T-helper 9 cell (primary cell): ENCODE measurements around the gene CENPT.

Experiments used
- DNase-seq: peaks from one replicate; pipeline ENCODE4 v3.0.0-alpha.2; 2020

The CENPT gene

GRCh38 chr16:67805718-67806427, 41.6 kb downstream of the CENPT start:
- DNase-seq: no peak

DNA sequence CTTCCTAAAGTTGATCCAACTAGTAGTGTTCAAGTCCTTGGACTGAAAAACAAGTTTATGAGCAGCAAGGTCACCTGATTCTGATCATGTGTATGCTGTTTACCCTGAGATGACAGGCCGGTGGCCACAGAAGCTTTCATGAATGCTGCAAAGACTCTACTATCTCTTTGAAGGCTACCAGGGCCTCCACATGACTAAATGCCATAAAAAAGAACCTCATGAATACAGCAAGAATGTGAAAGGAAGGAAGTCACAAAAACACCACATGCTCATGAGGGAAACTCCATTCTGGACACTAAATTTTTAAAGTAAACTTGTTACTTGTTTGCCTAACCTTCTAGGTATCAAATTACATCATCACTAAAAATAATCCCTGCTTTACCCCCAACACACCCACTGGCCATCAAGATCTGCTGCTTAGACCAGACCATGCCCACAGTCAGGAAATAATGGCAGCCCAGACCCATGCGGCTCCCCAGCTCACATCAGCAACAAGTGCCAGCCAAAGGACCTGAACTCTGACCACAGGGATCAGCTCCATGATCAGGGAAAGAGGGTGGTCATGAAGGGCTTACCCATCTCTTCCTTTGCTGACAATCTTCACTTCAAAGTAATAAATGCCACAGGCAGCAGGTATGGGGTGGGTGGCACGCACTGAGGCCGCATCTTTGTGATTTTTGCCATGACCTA, 42.5 kb downstream of the CENPT start:
- no peak for DNase-seq

GRCh38 chr16:67803894-67804293, 43.6 kb downstream of the CENPT start:
- DNase-seq: no peak

GRCh38 chr16:67801883-67802282, 45.6 kb downstream of the CENPT start:
- DNase-seq: no peak

DNA sequence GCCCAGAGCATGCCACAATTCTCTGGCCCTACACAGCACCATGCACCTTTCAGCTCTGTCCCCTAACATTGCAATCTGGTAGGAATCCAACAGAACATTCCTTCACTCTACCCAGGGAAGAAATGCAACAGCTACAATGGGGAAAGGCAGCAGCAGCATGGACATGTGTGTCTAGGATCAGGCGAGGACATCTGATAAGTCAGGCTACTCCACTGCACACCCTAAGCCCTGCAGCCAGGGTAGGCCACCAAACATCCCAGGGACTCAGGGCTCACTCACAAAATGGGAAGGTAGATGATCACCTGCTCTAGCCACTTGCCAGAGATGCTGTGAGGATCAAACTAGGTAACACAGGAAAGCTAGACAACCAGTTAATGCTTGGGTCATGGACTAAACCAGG, 46.3 kb downstream of the CENPT start:
- no peak for DNase-seq

DNA sequence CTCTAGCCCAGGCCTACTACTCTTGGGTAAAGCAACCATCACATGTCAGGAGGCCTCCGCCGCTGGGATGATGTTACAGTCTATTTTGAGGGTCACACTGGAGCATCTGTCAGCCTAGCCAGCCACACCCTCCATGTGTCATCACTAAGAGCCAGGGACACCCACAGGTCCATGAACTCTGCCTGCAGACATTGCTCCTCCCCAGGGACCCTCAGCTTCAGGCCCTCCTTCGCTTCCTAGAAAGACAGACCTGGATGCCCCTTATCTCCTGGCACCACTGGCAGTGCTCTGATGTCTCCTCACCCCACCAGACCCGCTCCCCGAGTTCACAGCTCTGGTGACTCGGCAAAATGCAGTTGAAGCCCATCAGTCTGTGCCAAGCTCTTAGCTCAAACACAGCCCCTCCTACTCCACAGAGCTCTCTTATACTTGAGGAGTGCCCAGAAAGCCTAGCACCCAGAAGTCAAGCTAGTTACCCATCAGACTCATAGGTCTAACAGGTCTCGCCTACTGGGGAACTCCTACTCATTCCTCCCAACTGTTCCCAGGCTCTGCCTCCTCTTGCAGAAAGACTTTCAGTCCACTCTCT, 47.1 kb downstream of the CENPT start:
- no peak for DNase-seq

- DNase-seq: no peak
These were observed 51.3 kb downstream of the CENPT start for GRCh38 chr16:67796099-67796718.

DNA sequence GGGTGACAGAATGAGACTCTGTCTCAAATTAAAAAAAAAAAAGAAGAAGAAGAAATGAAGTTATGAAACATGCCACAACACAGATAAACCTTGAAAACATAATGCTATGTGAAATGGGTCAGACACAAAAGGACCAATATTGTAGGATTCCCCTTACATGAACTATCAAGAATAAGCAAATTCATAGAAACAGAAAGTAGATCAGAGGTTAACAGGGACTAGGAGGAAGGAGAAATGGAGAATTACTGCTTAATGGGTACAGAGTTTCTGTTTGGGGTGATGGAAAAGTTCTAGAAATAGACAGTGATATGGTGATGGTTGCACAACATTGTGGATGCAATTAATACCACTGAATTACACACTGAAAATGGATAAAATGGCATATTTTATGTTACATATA, 57.4 kb downstream of the CENPT start:
- no peak for DNase-seq

DNA sequence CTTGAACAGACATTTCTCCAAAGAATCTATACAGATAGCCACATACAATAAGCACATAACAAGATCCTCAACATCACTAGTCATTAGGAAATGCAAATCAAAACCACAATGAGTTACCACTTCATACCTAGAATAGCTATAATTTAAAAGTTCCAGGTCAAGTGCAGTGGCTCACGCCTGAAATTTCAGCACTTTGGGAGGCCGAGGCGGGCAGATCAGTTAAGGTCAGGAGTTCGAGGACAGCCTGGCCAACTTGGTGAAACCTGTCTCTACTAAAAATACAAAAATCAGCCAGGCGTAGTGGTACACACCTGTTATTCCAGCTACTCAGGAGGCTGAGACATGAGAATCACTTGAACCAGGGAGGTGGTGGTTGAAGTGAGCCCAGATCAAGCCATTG, 61.0 kb downstream of the CENPT start:
- no peak for DNase-seq

DNA sequence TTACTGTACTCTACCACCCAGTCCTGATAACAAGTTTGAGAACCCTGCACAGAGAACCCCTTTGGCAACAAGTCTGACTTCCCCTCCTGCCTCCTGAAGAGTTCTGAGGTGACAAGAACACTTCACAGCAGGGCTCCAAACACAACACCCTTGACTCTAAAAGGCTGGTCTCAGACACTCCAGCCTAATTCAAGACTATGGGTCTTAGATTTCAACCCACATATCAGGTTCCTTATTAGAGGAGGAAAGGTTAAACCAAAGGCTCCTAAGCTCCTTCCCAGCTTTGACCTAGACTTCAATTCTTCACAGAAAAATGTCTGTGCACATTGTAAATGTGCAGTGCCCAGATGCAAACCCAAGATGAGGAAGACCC, 64.2 kb downstream of the CENPT start:
- no peak for DNase-seq

DNA sequence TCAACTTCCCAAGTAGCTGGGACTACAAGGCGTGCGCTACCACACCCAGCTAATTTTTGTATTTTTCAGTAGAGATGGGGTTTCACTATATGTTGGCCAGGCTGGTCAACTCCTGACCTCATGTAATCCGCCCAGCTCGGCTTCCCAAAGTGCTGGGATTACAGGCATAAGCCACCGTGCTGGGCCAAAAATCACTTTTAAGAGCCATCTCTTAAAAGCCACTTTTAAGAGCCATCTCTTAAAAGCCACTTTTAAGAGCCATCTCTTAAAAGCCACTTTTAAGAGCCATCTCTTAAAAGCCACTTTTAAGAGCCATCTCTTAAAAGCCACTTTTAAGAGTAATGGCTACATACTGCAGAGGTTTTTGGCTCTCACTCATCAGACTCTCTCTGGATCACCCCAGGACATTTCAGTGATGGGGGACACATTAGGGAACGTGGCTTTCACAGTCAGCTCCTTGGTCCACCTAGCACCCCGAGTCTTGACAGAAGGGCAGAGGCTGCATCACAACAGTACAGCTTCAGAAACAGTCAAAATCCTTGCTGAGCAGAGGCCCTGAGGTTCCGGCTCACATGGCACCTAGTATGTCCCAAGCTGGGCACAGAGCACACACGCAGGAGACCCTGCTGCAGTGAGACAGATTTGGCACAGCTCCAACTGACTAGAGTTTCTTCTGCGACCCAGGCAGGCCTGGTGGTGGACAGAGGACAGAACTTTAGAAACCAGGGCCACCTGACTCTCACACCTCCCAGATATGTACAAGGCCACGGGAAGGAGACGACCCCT, 64.7 kb downstream of the CENPT start:
- no peak for DNase-seq

GRCh38 chr16:67781565-67781921, 66.0 kb downstream of the CENPT start:
- no peak for DNase-seq

GRCh38 chr16:67780847-67781564, 66.5 kb downstream of the CENPT start:
- no peak for DNase-seq

DNA sequence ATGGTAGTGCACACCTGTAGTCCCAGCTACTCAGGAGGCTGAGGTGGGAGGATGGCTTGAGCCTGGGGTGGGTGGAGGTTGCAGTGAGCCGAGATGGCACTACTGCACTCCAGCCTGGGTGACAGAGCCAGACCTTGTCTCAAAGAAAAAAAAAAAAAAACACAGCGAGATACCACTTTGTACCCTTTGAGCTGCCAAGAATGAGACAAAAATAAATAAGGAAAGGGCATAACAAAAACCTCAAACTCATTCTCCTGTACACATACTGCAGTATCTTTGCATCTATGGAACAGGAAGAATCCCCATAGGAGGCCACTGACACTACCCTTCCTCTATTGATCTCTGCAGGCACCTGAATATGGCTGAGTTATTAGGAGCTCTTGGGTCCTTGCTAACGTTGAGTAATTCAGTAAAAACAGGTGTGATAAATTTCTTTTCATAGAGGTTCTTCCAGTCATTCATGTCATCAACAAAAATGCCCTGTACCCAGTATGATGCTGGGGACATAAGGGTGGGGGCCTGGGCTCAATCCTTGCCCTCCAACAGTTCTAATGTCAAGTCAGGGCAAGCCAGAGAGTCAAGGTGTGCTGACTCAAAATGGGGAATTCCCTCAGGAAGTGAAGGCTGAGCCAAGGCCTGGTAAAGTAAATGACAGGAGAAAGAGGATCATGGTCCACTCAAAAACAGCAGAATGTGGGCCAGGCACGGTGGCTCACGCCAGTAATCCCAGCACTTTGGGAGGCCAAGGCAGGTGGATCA, 68.1 kb downstream of the CENPT start:
- DNase-seq: no peak
